Liver (tissue), 9 donors: ENCODE data around the gene DIAPH3. TPM values are rescaled to one million over a fixed set of nuclear protein-coding genes. Genes with fewer than 3 reads are reported as not detected.

Source experiments
- DNase-seq: peaks from one replicate; pipeline ENCODE4 v3.0.0-alpha.2; 2017; ENCODE audit warnings: low spot score
- H3K27ac ChIP-seq, 2 donors: one replicate each; pipeline ENCODE4 v1.7.0; 2013; ENCODE audit warnings: inconsistent platforms in 2 of 2, low read length in 2 of 2, control low read depth in 1 of 2, low read depth in 1 of 2, mild to moderate bottlenecking in 1 of 2
- H3K27me3 ChIP-seq, 4 donors: one replicate each; pipeline versions ENCODE4 v1.6.1 to v1.7.0; 2013; ENCODE audit warnings: low read length in 3 of 4, inconsistent platforms in 1 of 4, mild to moderate bottlenecking in 1 of 4, moderate library complexity in 1 of 4; ENCODE audit not compliant: control insufficient read depth in 4 of 4, insufficient read depth in 4 of 4
- H3K36me3 ChIP-seq, 4 donors: one replicate each; pipeline versions ENCODE4 v1.6.1 to v1.7.0; 2013; ENCODE audit warnings: low read length in 3 of 4, mild to moderate bottlenecking in 3 of 4, low read depth in 1 of 4, moderate library complexity in 1 of 4; ENCODE audit not compliant: control insufficient read depth in 4 of 4, insufficient read depth in 3 of 4
- H3K4me1 ChIP-seq, 4 donors: one replicate each; pipeline versions ENCODE4 v1.6.1 to v1.7.0; 2013; ENCODE audit warnings: low read length in 3 of 4, mild to moderate bottlenecking in 3 of 4, moderate library complexity in 1 of 4; ENCODE audit not compliant: control insufficient read depth in 4 of 4, insufficient read depth in 4 of 4
- H3K4me3 ChIP-seq, 3 donors: one replicate each; pipeline versions ENCODE4 v1.6.1 to v1.7.0; 2013; ENCODE audit warnings: low read length in 3 of 3, control low read depth in 1 of 3, low read depth in 1 of 3, mild to moderate bottlenecking in 1 of 3
- H3K9ac ChIP-seq, 2 donors: one replicate each; pipeline ENCODE4 v1.7.0; 2013; ENCODE audit warnings: low read length in 2 of 2, mild to moderate bottlenecking in 2 of 2, moderate library complexity in 2 of 2, control low read depth in 1 of 2, low read depth in 1 of 2
- H3K9me3 ChIP-seq, 4 donors: one replicate each; pipeline versions ENCODE4 v1.6.1 to v1.7.0; 2013; ENCODE audit warnings: low read length in 3 of 4; ENCODE audit not compliant: control insufficient read depth in 4 of 4
- EGR1 ChIP-seq, 2 donors: IDR thresholded peaks; 2 replicates each; pipeline ENCODE4 v1.6.1; 2016 to 2018; ENCODE audit warnings: antibody characterized with exemption in 2 of 2, low read depth in 2 of 2
- FOXA1 ChIP-seq: IDR thresholded peaks from 2 replicates; pipeline ENCODE4 v1.6.1; 2016; ENCODE audit warnings: antibody characterized with exemption
- FOXA2 ChIP-seq: IDR thresholded peaks from 2 replicates; pipeline ENCODE4 v1.6.1; 2016; ENCODE audit warnings: antibody characterized with exemption
- GABPA ChIP-seq, 2 donors: IDR thresholded peaks in 1 of 2; conservative IDR thresholded peaks in 1 of 2; 2 replicates each; pipeline ENCODE4 v1.6.1; 2016; ENCODE audit warnings: antibody characterized with exemption in 2 of 2, mild to moderate bottlenecking in 1 of 2, moderate library complexity in 1 of 2
- HNF4A ChIP-seq, 2 donors: conservative IDR thresholded peaks; 2 replicates each; pipeline ENCODE4 v1.6.1; 2016; ENCODE audit warnings: antibody characterized with exemption in 2 of 2, mild to moderate bottlenecking in 2 of 2
- HNF4G ChIP-seq: IDR thresholded peaks from 2 replicates; pipeline ENCODE4 v1.6.1; 2016; ENCODE audit warnings: antibody characterized with exemption
- RXRA ChIP-seq, 2 donors: IDR thresholded peaks; 2 replicates each; pipeline ENCODE4 v1.6.1; 2017 to 2018; ENCODE audit warnings: antibody characterized with exemption in 2 of 2, mild to moderate bottlenecking in 1 of 2
- SP1 ChIP-seq: IDR thresholded peaks from 2 replicates; pipeline ENCODE4 v1.6.1; 2018; ENCODE audit warnings: antibody characterized with exemption, mild to moderate bottlenecking
- TAF1 ChIP-seq: conservative IDR thresholded peaks from 2 replicates; pipeline ENCODE4 v1.6.1; 2016; ENCODE audit warnings: antibody characterized with exemption, mild to moderate bottlenecking
- YY1 ChIP-seq: IDR thresholded peaks from 2 replicates; pipeline ENCODE4 v1.6.1; 2016; ENCODE audit warnings: antibody characterized with exemption, mild to moderate bottlenecking
- WGBS: extraction: QIAGEN DNeasy Blood & Tissue Kit; methylation state at CpG from one replicate; pipeline ENCODE4 v1.1.7; 2013; 5-methylcytosine and 5-hydroxymethylcytosine counted together
- polyA plus RNA-seq, 2 donors: library from polyadenylated mRNA; stranded (reverse) in 1 of 2; unstranded in 1 of 2; fragments of 200-250 nt in 1 of 2; fragments of >200 nt in 1 of 2; fragmentation: Nextera tagmentation in 1 of 2; extraction: Ambion mirVana in 1 of 2; gene quantifications; one replicate each; pipeline versions ENCODE4 v1.2.1 to v1.2.3, GENCODE V29; 2013 to 2015
- total RNA-seq, 2 donors: library from RNA; depleted of rRNA; stranded (reverse); fragments of >200 nt; gene quantifications; one replicate each; pipeline ENCODE4 v1.2.3, GENCODE V29; 2014
- TF ChIP-seq, protein P1 (sequence below): IDR thresholded peaks from 2 replicates; pipeline ENCODE4 v1.6.1; 2016; ENCODE audit warnings: antibody characterized with exemption, mild to moderate bottlenecking
- TF ChIP-seq, protein P2 (sequence below): IDR thresholded peaks from 2 replicates; pipeline ENCODE4 v1.6.1; 2016; ENCODE audit warnings: antibody characterized with exemption
- TF ChIP-seq, protein P3 (sequence below): IDR thresholded peaks from 2 replicates; pipeline ENCODE4 v1.6.1; 2016; ENCODE audit warnings: antibody characterized with exemption
- TF ChIP-seq, protein P4 (sequence below): IDR thresholded peaks from 2 replicates; pipeline ENCODE4 v1.6.1; 2016; ENCODE audit warnings: antibody characterized with exemption
- TF ChIP-seq, protein P5 (sequence below): fragments of 150-350 bp; IDR thresholded peaks from 2 replicates; pipeline ENCODE4 v1.5.1; 2017; ENCODE audit warnings: improper control_type of control experiment, low read depth, low read length; ENCODE audit not compliant: missing input control
- donor health status: healthy.
- donor health status: healthy.
- donor health status: healthy.
- donor health status: healthy.
- donor health status: healthy.

Gene DIAPH3
- total and polyA plus RNA-seq, 4 donors: 0.08 to 11.1 (median 0.27) TPM

DNA sequence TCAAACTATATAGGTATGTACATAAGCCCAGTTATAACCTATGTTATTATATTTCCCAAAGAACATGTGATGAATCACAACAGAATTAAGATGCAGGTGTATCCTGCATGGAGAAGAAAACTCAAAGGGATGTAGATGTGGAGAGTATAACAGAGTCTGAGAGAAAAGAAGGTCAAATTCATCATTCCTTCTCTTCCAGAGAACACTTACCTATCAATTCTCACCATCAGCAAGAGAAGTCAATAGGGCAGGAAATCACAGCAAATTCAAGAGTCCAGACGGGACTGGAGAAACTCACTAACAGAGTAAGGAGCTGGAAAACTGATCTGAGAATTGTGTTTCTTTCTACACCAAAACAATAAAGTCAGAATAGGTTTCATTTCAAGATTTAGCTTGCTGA lies 28.4 kb downstream of the DIAPH3 start:
- no peaks in the 10 kb centered on the region for H3K9me3 ChIP-seq
- no peak for DNase-seq
- no peak for TF ChIP-seq SP1
- no peak for TF ChIP-seq GABPA (IDR thresholded peaks at IDR 0.05 in 1 of 2, conservative IDR thresholded peaks at IDR 0.05 in 1 of 2)
- no peak for TF ChIP-seq FOXA1
- TF ChIP-seq RXRA (IDR thresholded peaks at IDR 0.05): no peak
- H3K27me3 ChIP-seq: no peaks in the 10 kb centered on the region
- H3K36me3 ChIP-seq: no peaks in the 10 kb centered on the region
- no peaks in the 10 kb centered on the region for H3K4me1 ChIP-seq
- 53% methylated on average over 1 of the region's 1 CpG for WGBS
- H3K9ac ChIP-seq: no peak overlapping the region
- H3K27ac ChIP-seq: no peak overlapping the region
- H3K4me3 ChIP-seq: no peak overlapping the region

DNA sequence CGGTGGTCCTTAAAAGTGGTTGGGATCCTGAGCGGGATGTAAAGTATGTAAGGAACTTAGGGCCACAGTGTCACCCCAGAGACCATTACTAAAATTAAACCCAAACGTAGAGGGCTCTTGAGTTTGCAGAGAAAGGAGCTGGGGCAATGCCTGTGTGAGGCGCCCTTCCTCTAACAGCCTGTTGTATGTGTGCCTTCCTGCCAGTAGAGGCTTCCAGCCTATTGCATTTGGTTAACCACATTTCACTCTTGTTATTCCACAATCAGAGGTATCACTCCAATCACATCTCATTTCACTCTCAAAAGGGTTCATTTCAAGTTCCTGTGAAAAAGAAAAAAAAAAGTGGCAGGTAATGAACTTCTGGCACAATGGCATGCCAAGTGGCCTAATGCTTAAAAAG lies 29.4 kb downstream of the DIAPH3 start:
- no peak for DNase-seq
- WGBS: 85% methylated on average over 4 of the region's 4 CpGs
- H3K27ac ChIP-seq: no peak overlapping the region
- H3K4me3 ChIP-seq: no peak overlapping the region
- no peak overlapping the region for H3K9ac ChIP-seq
- H3K27me3 ChIP-seq: no peaks in the 10 kb centered on the region
- TF ChIP-seq GABPA (IDR thresholded peaks at IDR 0.05 in 1 of 2, conservative IDR thresholded peaks at IDR 0.05 in 1 of 2) (no peak), FOXA1 (no peak), HNF4A (conservative IDR thresholded peaks at IDR 0.05) (no peak)
- H3K9me3 ChIP-seq: no peaks in the 10 kb centered on the region
- H3K4me1 ChIP-seq: no peaks in the 10 kb centered on the region
- H3K36me3 ChIP-seq: no peaks in the 10 kb centered on the region

DNA sequence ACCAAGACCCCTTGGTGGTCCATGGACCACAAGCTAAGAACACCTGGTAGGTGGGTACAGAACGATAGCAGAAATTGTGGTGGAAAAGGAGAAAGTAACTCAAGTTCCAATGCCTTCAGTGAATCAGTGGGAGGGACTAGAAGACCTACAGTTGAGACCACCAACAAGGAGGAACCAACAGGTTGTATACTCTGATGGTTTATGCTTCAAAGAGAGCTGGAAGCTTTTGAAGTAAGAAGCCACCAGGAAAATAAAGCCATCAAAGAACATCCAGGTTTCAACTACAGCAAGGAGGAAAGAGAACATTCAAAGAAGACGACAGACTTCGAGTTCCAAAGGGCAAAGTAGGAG lies 42.4 kb downstream of the DIAPH3 start:
- 95% methylated on average over 3 of the region's 3 CpGs for WGBS
- no peak overlapping the region for H3K4me3 ChIP-seq
- no peak for DNase-seq
- no peaks in the 10 kb centered on the region for H3K27me3 ChIP-seq
- no peaks in the 10 kb centered on the region for H3K4me1 ChIP-seq
- TF ChIP-seq, protein P1, sequence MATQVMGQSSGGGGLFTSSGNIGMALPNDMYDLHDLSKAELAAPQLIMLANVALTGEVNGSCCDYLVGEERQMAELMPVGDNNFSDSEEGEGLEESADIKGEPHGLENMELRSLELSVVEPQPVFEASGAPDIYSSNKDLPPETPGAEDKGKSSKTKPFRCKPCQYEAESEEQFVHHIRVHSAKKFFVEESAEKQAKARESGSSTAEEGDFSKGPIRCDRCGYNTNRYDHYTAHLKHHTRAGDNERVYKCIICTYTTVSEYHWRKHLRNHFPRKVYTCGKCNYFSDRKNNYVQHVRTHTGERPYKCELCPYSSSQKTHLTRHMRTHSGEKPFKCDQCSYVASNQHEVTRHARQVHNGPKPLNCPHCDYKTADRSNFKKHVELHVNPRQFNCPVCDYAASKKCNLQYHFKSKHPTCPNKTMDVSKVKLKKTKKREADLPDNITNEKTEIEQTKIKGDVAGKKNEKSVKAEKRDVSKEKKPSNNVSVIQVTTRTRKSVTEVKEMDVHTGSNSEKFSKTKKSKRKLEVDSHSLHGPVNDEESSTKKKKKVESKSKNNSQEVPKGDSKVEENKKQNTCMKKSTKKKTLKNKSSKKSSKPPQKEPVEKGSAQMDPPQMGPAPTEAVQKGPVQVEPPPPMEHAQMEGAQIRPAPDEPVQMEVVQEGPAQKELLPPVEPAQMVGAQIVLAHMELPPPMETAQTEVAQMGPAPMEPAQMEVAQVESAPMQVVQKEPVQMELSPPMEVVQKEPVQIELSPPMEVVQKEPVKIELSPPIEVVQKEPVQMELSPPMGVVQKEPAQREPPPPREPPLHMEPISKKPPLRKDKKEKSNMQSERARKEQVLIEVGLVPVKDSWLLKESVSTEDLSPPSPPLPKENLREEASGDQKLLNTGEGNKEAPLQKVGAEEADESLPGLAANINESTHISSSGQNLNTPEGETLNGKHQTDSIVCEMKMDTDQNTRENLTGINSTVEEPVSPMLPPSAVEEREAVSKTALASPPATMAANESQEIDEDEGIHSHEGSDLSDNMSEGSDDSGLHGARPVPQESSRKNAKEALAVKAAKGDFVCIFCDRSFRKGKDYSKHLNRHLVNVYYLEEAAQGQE: no peak
- TF ChIP-seq, protein P2, sequence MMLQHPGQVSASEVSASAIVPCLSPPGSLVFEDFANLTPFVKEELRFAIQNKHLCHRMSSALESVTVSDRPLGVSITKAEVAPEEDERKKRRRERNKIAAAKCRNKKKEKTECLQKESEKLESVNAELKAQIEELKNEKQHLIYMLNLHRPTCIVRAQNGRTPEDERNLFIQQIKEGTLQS: no peak
- TF ChIP-seq EGR1 (IDR thresholded peaks at IDR 0.05; ENCODE audit: low read depth in 2 of 2): no peak
- TF ChIP-seq TAF1: no peak
- no peak for TF ChIP-seq HNF4G
- TF ChIP-seq, protein P3, sequence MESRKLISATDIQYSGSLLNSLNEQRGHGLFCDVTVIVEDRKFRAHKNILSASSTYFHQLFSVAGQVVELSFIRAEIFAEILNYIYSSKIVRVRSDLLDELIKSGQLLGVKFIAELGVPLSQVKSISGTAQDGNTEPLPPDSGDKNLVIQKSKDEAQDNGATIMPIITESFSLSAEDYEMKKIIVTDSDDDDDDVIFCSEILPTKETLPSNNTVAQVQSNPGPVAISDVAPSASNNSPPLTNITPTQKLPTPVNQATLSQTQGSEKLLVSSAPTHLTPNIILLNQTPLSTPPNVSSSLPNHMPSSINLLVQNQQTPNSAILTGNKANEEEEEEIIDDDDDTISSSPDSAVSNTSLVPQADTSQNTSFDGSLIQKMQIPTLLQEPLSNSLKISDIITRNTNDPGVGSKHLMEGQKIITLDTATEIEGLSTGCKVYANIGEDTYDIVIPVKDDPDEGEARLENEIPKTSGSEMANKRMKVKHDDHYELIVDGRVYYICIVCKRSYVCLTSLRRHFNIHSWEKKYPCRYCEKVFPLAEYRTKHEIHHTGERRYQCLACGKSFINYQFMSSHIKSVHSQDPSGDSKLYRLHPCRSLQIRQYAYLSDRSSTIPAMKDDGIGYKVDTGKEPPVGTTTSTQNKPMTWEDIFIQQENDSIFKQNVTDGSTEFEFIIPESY: no peak
- TF ChIP-seq YY1: no peak
- TF ChIP-seq FOXA2: no peak
- TF ChIP-seq SP1: no peak
- TF ChIP-seq, protein P4, sequence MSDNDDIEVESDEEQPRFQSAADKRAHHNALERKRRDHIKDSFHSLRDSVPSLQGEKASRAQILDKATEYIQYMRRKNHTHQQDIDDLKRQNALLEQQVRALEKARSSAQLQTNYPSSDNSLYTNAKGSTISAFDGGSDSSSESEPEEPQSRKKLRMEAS: no peak
- TF ChIP-seq, protein P5, sequence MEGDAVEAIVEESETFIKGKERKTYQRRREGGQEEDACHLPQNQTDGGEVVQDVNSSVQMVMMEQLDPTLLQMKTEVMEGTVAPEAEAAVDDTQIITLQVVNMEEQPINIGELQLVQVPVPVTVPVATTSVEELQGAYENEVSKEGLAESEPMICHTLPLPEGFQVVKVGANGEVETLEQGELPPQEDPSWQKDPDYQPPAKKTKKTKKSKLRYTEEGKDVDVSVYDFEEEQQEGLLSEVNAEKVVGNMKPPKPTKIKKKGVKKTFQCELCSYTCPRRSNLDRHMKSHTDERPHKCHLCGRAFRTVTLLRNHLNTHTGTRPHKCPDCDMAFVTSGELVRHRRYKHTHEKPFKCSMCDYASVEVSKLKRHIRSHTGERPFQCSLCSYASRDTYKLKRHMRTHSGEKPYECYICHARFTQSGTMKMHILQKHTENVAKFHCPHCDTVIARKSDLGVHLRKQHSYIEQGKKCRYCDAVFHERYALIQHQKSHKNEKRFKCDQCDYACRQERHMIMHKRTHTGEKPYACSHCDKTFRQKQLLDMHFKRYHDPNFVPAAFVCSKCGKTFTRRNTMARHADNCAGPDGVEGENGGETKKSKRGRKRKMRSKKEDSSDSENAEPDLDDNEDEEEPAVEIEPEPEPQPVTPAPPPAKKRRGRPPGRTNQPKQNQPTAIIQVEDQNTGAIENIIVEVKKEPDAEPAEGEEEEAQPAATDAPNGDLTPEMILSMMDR: no peak
- TF ChIP-seq FOXA1: no peak
- no peaks in the 10 kb centered on the region for H3K36me3 ChIP-seq
- H3K9me3 ChIP-seq: no peaks in the 10 kb centered on the region
- H3K9ac ChIP-seq: no peak overlapping the region
- no peak overlapping the region for H3K27ac ChIP-seq
